GM23338 (cell line): ENCODE data around the gene B3GNT3.

ENCODE experiments used
- EZH2phosphoT487 ChIP-seq: fragments of 200-600 bp; sonication (generic); IDR thresholded peaks from one replicate; pipeline ENCODE4 v1.8.1; 2018; ENCODE audit warnings: antibody characterized with exemption; ENCODE audit not compliant: unreplicated experiment
- JUNB ChIP-seq: IDR thresholded peaks from one replicate; pipeline ENCODE4 v1.6.1; 2016; ENCODE audit warnings: antibody characterized with exemption; ENCODE audit not compliant: unreplicated experiment
- ZNF331 ChIP-seq: fragments of 250-450 bp; sonication (Bioruptor Pico); IDR thresholded peaks from 2 replicates; pipeline ENCODE4 v1.5.0; 2020; ENCODE audit warnings: low read depth, mild to moderate bottlenecking, moderate library complexity
- TF ChIP-seq, protein P1 (sequence below), 2 experiments: fragments of 200-600 bp in 1 of 2; sonication (generic) in 1 of 2; conservative IDR thresholded peaks; 2 replicates each; pipeline versions ENCODE4 v1.5.1 to v1.6.1; 2016 to 2017; ENCODE audit warnings: antibody characterized with exemption in 2 of 2, low read depth in 2 of 2, mild to moderate bottlenecking in 2 of 2, moderate library complexity in 1 of 2
- TF ChIP-seq, protein P2 (sequence below): IDR thresholded peaks from one replicate; pipeline ENCODE4 v1.6.1; 2018; ENCODE audit warnings: antibody characterized with exemption; ENCODE audit not compliant: unreplicated experiment
- TF ChIP-seq, protein P3 (sequence below): IDR thresholded peaks from 2 replicates; pipeline ENCODE4 v1.6.1; 2016; ENCODE audit warnings: antibody characterized with exemption
- TF ChIP-seq, protein P4 (sequence below): fragments of 250-450 bp; sonication (Bioruptor Pico); IDR thresholded peaks from 2 replicates; pipeline ENCODE4 v1.5.0; 2020; ENCODE audit warnings: mild to moderate bottlenecking, moderate library complexity

DNA sequence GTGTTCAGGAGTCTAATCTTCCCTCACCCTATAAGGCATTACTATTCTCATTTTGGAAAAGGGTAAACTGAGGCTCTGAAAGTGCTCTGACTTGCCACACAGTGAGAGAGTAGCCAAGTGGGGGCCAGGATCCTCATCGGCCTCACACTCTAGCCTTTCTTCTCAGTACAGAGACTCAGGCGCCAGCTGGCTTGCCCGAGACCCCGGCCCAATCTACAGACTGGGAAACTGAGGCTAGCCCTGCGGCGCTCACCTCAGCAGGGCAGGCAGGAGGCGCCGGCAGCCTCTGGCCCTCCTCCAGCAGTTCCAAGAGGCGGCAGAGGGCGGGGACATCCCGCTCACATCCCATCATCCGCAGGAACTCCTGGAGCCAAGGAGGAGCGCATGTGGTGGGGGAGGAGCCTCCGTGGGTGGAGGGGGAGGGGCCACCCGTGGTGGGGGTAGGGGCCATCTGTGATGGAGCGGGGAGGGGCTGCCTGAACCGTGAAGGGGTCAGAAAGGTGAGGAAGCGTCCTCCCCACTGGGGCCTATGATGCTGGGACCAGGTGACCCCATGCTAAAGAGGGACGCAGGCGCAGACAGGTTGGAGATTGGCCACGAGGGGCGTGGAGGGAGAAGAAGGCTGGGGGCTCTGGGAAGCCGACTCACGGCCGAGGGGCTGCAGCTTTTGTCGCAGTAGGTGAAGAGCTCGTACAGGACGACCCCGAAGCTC is 35.1 kb downstream of the B3GNT3 start:
- TF ChIP-seq, protein P1, sequence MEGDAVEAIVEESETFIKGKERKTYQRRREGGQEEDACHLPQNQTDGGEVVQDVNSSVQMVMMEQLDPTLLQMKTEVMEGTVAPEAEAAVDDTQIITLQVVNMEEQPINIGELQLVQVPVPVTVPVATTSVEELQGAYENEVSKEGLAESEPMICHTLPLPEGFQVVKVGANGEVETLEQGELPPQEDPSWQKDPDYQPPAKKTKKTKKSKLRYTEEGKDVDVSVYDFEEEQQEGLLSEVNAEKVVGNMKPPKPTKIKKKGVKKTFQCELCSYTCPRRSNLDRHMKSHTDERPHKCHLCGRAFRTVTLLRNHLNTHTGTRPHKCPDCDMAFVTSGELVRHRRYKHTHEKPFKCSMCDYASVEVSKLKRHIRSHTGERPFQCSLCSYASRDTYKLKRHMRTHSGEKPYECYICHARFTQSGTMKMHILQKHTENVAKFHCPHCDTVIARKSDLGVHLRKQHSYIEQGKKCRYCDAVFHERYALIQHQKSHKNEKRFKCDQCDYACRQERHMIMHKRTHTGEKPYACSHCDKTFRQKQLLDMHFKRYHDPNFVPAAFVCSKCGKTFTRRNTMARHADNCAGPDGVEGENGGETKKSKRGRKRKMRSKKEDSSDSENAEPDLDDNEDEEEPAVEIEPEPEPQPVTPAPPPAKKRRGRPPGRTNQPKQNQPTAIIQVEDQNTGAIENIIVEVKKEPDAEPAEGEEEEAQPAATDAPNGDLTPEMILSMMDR (conservative IDR thresholded peaks at IDR 0.05; ENCODE audit: low read depth in 2 of 2) = peak in 1 of 2 experiments; percentile 32; a peak in 1 of 4 replicates
- TF ChIP-seq EZH2phosphoT487 (no peak), JUNB (no peak), ZNF331 (CRISPR knock-in tag) (no peak)
- TF ChIP-seq, protein P2, sequence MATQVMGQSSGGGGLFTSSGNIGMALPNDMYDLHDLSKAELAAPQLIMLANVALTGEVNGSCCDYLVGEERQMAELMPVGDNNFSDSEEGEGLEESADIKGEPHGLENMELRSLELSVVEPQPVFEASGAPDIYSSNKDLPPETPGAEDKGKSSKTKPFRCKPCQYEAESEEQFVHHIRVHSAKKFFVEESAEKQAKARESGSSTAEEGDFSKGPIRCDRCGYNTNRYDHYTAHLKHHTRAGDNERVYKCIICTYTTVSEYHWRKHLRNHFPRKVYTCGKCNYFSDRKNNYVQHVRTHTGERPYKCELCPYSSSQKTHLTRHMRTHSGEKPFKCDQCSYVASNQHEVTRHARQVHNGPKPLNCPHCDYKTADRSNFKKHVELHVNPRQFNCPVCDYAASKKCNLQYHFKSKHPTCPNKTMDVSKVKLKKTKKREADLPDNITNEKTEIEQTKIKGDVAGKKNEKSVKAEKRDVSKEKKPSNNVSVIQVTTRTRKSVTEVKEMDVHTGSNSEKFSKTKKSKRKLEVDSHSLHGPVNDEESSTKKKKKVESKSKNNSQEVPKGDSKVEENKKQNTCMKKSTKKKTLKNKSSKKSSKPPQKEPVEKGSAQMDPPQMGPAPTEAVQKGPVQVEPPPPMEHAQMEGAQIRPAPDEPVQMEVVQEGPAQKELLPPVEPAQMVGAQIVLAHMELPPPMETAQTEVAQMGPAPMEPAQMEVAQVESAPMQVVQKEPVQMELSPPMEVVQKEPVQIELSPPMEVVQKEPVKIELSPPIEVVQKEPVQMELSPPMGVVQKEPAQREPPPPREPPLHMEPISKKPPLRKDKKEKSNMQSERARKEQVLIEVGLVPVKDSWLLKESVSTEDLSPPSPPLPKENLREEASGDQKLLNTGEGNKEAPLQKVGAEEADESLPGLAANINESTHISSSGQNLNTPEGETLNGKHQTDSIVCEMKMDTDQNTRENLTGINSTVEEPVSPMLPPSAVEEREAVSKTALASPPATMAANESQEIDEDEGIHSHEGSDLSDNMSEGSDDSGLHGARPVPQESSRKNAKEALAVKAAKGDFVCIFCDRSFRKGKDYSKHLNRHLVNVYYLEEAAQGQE = no peak
- TF ChIP-seq, protein P3, sequence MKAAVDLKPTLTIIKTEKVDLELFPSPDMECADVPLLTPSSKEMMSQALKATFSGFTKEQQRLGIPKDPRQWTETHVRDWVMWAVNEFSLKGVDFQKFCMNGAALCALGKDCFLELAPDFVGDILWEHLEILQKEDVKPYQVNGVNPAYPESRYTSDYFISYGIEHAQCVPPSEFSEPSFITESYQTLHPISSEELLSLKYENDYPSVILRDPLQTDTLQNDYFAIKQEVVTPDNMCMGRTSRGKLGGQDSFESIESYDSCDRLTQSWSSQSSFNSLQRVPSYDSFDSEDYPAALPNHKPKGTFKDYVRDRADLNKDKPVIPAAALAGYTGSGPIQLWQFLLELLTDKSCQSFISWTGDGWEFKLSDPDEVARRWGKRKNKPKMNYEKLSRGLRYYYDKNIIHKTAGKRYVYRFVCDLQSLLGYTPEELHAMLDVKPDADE = no peak
- TF ChIP-seq, protein P4, sequence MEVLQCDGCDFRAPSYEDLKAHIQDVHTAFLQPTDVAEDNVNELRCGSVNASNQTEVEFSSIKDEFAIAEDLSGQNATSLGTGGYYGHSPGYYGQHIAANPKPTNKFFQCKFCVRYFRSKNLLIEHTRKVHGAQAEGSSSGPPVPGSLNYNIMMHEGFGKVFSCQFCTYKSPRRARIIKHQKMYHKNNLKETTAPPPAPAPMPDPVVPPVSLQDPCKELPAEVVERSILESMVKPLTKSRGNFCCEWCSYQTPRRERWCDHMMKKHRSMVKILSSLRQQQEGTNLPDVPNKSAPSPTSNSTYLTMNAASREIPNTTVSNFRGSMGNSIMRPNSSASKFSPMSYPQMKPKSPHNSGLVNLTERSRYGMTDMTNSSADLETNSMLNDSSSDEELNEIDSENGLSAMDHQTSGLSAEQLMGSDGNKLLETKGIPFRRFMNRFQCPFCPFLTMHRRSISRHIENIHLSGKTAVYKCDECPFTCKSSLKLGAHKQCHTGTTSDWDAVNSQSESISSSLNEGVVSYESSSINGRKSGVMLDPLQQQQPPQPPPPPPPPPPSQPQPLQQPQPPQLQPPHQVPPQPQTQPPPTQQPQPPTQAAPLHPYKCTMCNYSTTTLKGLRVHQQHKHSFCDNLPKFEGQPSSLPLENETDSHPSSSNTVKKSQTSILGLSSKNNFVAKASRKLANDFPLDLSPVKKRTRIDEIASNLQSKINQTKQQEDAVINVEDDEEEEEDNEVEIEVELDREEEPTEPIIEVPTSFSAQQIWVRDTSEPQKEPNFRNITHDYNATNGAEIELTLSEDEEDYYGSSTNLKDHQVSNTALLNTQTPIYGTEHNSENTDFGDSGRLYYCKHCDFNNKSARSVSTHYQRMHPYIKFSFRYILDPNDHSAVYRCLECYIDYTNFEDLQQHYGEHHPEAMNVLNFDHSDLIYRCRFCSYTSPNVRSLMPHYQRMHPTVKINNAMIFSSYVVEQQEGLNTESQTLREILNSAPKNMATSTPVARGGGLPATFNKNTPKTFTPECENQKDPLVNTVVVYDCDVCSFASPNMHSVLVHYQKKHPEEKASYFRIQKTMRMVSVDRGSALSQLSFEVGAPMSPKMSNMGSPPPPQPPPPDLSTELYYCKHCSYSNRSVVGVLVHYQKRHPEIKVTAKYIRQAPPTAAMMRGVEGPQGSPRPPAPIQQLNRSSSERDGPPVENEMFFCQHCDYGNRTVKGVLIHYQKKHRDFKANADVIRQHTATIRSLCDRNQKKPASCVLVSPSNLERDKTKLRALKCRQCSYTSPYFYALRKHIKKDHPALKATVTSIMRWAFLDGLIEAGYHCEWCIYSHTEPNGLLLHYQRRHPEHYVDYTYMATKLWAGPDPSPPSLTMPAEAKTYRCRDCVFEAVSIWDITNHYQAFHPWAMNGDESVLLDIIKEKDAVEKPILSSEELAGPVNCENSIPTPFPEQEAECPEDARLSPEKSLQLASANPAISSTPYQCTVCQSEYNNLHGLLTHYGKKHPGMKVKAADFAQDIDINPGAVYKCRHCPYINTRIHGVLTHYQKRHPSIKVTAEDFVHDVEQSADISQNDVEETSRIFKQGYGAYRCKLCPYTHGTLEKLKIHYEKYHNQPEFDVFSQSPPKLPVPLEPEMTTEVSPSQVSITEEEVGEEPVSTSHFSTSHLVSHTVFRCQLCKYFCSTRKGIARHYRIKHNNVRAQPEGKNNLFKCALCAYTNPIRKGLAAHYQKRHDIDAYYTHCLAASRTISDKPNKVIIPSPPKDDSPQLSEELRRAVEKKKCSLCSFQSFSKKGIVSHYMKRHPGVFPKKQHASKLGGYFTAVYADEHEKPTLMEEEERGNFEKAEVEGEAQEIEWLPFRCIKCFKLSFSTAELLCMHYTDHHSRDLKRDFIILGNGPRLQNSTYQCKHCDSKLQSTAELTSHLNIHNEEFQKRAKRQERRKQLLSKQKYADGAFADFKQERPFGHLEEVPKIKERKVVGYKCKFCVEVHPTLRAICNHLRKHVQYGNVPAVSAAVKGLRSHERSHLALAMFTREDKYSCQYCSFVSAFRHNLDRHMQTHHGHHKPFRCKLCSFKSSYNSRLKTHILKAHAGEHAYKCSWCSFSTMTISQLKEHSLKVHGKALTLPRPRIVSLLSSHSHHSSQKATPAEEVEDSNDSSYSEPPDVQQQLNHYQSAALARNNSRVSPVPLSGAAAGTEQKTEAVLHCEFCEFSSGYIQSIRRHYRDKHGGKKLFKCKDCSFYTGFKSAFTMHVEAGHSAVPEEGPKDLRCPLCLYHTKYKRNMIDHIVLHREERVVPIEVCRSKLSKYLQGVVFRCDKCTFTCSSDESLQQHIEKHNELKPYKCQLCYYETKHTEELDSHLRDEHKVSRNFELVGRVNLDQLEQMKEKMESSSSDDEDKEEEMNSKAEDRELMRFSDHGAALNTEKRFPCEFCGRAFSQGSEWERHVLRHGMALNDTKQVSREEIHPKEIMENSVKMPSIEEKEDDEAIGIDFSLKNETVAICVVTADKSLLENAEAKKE = no peak
